ENCODE measurements around the gene CST5.
"Not testable (repeated sequence)": the region's sequence is repeated elsewhere in the genome, so short reads cannot be mapped to it uniquely, and the experiment has no call there.

The CST5 gene

GRCh38 chr20:23887856-23888255 is 8.3 kb upstream of the CST5 start:
- FAIRE-seq: no peak
- TF ChIP-seq CTCF (IDR thresholded peaks at IDR 0.05; ENCODE audit: insufficient read depth, missing control alignments): no peak
- DNase-seq (ENCODE audit: insufficient read length, low spot score): no peak

- FAIRE-seq (no peak), DNase-seq (ENCODE audit: insufficient read length, low spot score) (no peak)
- TF ChIP-seq CTCF (IDR thresholded peaks at IDR 0.05; ENCODE audit: insufficient read depth, missing control alignments): no peak
Measured at GRCh38 chr20:23884771-23885162, 5.2 kb upstream of the CST5 start.

GRCh38 chr20:23884136-23884770 is 4.7 kb upstream of the CST5 start:
- no peak for TF ChIP-seq CTCF (IDR thresholded peaks at IDR 0.05; ENCODE audit: insufficient read depth, missing control alignments)
- DNase-seq (ENCODE audit: insufficient read length, low spot score): no peak
- no peak for FAIRE-seq

- DNase-seq (ENCODE audit: insufficient read length, low spot score) (no peak), FAIRE-seq (no peak)
- no peak for TF ChIP-seq CTCF (IDR thresholded peaks at IDR 0.05; ENCODE audit: insufficient read depth, missing control alignments)
Measured at GRCh38 chr20:23881371-23881770, 1.8 kb upstream of the CST5 start.

- DNase-seq (ENCODE audit: insufficient read length, low spot score) (no peak), FAIRE-seq (no peak)
- no peak for TF ChIP-seq CTCF (IDR thresholded peaks at IDR 0.05; ENCODE audit: insufficient read depth, missing control alignments)
Measured at GRCh38 chr20:23880417-23880816, 869 bp upstream of the CST5 start.

- no peak for DNase-seq (ENCODE audit: insufficient read length, low spot score)
- no peak for TF ChIP-seq CTCF (IDR thresholded peaks at IDR 0.05; ENCODE audit: insufficient read depth, missing control alignments)
Measured at GRCh38 chr20:23879811-23880374, 345 bp upstream of the CST5 start.

GRCh38 chr20:23878787-23879186 is 761 bp downstream of the CST5 start:
- FAIRE-seq (no peak), DNase-seq (ENCODE audit: insufficient read length, low spot score) (no peak)
- TF ChIP-seq CTCF (IDR thresholded peaks at IDR 0.05; ENCODE audit: insufficient read depth, missing control alignments): no peak

More at GRCh38 chr20:23879811-23880374, 345 bp upstream of the CST5 start:
- FAIRE-seq: no peak

GRCh38 chr20:23878016-23878542 is 1.5 kb downstream of the CST5 start:
- FAIRE-seq; DNase-seq (ENCODE audit: insufficient read length, low spot score): not testable (repeated sequence)

All from D721Med (cell line).